ENCODE measurements around the gene PLOD1. TPM values are rescaled to one million over a fixed set of nuclear protein-coding genes. Genes with fewer than 3 reads are reported as not detected.

PLOD1 gene
- total RNA-seq, 1 experiment from 2014 or later, result 35.9 TPM

DNA sequence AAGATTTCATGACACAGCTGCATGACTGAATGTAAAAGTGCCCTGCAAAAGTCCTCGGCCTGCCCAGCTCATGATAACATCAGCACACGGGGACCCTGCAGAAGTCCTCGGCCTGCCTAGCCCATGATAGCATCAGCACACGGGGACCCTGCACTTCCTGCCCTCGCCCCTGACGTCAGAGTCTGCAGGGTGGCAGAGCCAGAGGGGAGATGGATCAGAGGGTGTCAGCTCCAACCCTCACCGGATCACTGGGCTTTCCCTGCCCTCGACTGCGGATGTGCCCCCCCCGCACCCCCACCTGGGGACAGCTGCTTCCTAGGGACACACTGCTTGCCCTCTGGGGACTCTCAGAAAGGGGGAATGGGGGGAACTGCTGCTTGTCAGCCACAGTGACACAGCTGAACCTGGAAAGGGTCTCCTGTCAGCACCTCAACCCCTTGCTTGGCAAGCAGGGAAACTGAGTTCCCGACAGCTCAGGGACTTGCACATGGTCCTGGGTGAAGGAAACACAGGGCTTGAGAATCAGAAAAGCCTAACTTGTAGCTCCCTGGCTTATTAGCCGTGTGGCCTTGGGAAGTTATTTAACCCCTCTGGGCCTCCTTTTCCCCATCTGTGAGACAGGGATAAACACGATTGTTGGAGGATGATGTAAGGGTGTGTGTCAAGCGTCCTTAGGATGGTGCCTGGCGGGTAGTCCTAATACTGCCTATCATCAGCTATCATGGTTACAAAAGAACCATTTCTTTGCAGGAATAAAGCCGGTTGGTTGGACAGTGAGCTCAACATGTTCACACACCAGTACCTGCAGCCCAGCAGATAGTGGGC is 76.4 kb downstream of the PLOD1 start:
- no peaks in the 10 kb centered on the region for H3K9me2 ChIP-seq (replicated peaks; ENCODE audit: insufficient read depth, low read length)
- H3K36me3 ChIP-seq (ENCODE audit: insufficient read depth, low read length), result peaks cover 15% of the 10 kb centered on the region
- no peak overlapping the region for H3K4me2 ChIP-seq (ENCODE audit: low read depth, low read length, poor library complexity, severe bottlenecking)
- no peaks in the 10 kb centered on the region for H3K4me1 ChIP-seq (ENCODE audit: low read length)
- H3K9me3 ChIP-seq (ENCODE audit: low read length), result no peaks in the 10 kb centered on the region
- no peak overlapping the region for H2AFZ ChIP-seq (ENCODE audit: low read length)
- no peaks in the 10 kb centered on the region for H3K27me3 ChIP-seq (ENCODE audit: low read length)
- H3K27ac ChIP-seq (ENCODE audit: low read length), result no peak overlapping the region
- H3K79me2 ChIP-seq (ENCODE audit: low read length), result no peaks in the 10 kb centered on the region
- no peak for DNase-seq
- H4K20me1 ChIP-seq (ENCODE audit: insufficient read depth, low read depth, low read length), result no peaks in the 10 kb centered on the region
- H3K4me3 ChIP-seq (ENCODE audit: low read length), result no peak overlapping the region
- H3K9ac ChIP-seq (ENCODE audit: low read length), result no peak overlapping the region

DNA sequence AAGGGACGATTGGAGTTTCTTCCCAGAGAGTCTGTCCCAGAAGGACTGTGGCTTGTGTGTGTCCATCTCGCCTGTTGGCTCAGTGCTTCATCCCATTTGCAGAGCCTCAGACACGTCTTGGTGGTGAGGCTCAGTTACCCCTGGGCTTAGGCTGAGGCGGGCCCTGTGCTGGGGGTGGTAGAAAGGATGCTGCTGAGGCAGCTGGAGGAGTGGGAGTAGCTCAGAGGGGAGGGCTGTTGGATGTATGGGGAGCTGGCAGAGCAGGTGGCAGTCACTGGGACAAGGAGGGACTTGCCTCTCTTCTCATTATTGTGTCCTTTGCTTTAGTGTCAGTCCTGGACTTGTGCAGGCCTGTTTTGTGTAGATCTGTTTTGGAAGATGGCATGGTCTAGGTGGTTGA is 77.5 kb downstream of the PLOD1 start:
- H3K27me3 ChIP-seq (ENCODE audit: low read length), result no peaks in the 10 kb centered on the region
- no peaks in the 10 kb centered on the region for H3K4me1 ChIP-seq (ENCODE audit: low read length)
- no peak overlapping the region for H3K27ac ChIP-seq (ENCODE audit: low read length)
- H3K9me2 ChIP-seq (replicated peaks; ENCODE audit: insufficient read depth, low read length), result no peaks in the 10 kb centered on the region
- H3K36me3 ChIP-seq (ENCODE audit: insufficient read depth, low read length), result peaks cover 7% of the 10 kb centered on the region; the same call in 1 of the 2 replicates
- H3K9me3 ChIP-seq (ENCODE audit: low read length), result no peaks in the 10 kb centered on the region
- no peak overlapping the region for H3K4me2 ChIP-seq (ENCODE audit: low read depth, low read length, poor library complexity, severe bottlenecking)
- no peaks in the 10 kb centered on the region for H3K79me2 ChIP-seq (ENCODE audit: low read length)
- H3K4me3 ChIP-seq (ENCODE audit: low read length), result no peak overlapping the region
- H3K9ac ChIP-seq (ENCODE audit: low read length), result no peak overlapping the region
- no peak overlapping the region for H2AFZ ChIP-seq (ENCODE audit: low read length)
- no peak for DNase-seq
- H4K20me1 ChIP-seq (ENCODE audit: insufficient read depth, low read depth, low read length), result no peaks in the 10 kb centered on the region

DNA sequence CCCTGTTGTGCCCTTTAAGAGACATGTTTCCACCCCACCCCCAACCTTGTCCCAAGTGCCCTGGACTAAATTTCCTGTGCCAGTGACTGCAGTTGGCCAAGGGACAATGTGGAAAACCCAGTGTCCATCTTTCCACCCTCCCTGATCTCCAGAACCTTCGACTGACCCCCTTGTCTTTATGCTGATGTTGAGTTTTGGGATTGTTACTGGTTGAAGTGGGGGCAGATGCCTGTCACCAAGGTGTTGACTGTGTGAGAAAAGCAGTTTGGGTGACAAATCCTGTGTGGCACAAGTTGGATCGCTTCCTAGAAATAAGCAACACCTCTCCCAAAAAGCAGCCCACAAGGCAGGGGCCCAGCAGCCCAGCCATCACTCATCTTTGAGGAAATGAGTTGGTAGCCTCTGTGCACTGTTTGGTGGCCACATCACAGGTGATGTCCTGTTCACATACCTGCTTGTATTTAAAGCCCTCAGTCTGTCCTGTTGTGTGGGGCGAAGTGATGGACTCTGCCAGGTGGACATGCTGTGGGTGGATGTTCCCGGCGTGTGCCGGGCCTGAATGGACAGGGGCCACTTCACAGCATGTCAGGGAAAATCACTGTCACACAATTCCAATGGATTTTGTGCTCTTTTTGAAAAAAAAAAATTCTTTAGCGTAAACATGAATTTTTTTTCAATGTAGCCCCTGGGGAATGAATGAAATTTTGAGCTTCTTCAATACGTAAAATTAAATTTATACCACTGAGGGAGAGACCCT is 78.2 kb downstream of the PLOD1 start:
- Histone ChIP-seq H3K9ac (ENCODE audit: low read length) (no peak overlapping the region), H3K4me1 (ENCODE audit: low read length) (no peaks in the 10 kb centered on the region), H3K9me2 (replicated peaks; ENCODE audit: insufficient read depth, low read length) (no peaks in the 10 kb centered on the region), H3K36me3 (ENCODE audit: insufficient read depth, low read length) (0 out of 2 replicates have a peak, but pooled peaks cover 5% of the 10 kb centered on the region), H3K9me3 (ENCODE audit: low read length) (no peaks in the 10 kb centered on the region), H3K79me2 (ENCODE audit: low read length) (no peaks in the 10 kb centered on the region), H3K27ac (ENCODE audit: low read length) (no peak overlapping the region), H3K4me2 (ENCODE audit: low read depth, low read length, poor library complexity, severe bottlenecking) (no peak overlapping the region), H2AFZ (ENCODE audit: low read length) (no peak overlapping the region), H4K20me1 (ENCODE audit: insufficient read depth, low read depth, low read length) (no peaks in the 10 kb centered on the region), H3K4me3 (ENCODE audit: low read length) (no peak overlapping the region), H3K27me3 (ENCODE audit: low read length) (no peaks in the 10 kb centered on the region)
- DNase-seq, result no peak

DNA sequence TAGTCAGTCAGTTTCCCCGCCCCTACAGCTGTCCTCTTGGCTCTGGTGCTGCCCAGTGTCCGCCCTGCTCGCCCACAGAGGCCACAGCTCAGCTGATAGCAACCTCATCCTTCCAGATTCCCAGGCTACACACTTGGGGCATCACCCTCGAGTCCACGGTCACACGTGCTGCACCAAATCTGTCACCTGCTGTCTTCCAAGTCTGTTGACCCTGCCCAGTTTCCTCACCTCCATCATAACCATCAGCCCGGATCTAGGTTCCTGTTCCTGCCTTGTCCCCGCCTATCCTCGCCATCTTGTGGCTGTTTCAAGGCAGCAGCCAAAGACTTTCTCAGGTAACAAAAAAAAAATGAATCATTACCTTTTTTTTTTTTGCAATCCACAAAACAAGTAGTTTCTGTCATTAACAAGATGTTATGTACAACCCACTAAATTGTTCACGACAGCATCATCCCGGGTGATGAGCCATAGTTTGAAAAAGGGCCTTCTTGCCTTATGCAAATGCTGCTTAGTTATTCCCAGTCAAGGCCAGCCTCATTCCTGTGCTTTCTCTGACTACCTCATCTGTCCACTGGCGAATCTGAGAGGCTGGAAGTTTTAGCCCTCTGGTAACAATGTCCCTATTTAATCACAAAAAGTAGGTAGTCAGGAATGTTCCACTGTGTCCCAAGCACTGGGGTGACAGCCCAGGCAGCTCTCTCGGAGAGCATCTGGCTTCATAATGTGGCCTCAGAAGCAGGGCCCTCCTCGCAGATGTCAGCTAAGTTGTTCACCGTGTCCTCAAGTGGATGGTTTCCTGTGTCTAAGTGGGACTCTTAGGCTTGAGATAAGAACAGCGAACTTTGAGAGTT is 79.8 kb downstream of the PLOD1 start:
- no peaks in the 10 kb centered on the region for H4K20me1 ChIP-seq (ENCODE audit: insufficient read depth, low read depth, low read length)
- H3K9me3 ChIP-seq (ENCODE audit: low read length), result no peaks in the 10 kb centered on the region
- 0 out of 2 replicates have a peak, but pooled peaks cover 5% of the 10 kb centered on the region for H3K36me3 ChIP-seq (ENCODE audit: insufficient read depth, low read length)
- H3K4me1 ChIP-seq (ENCODE audit: low read length), result peaks cover 4% of the 10 kb centered on the region; the same call in 1 of the 2 replicates
- no peaks in the 10 kb centered on the region for H3K9me2 ChIP-seq (replicated peaks; ENCODE audit: insufficient read depth, low read length)
- H3K79me2 ChIP-seq (ENCODE audit: low read length), result no peaks in the 10 kb centered on the region
- H2AFZ ChIP-seq (ENCODE audit: low read length), result no peak overlapping the region
- H3K27ac ChIP-seq (ENCODE audit: low read length), result no peak overlapping the region
- DNase-seq, result peak; percentile 50
- no peak overlapping the region for H3K4me3 ChIP-seq (ENCODE audit: low read length)
- H3K9ac ChIP-seq (ENCODE audit: low read length), result no peak overlapping the region
- no peaks in the 10 kb centered on the region for H3K27me3 ChIP-seq (ENCODE audit: low read length)
- no peak overlapping the region for H3K4me2 ChIP-seq (ENCODE audit: low read depth, low read length, poor library complexity, severe bottlenecking)

DNA sequence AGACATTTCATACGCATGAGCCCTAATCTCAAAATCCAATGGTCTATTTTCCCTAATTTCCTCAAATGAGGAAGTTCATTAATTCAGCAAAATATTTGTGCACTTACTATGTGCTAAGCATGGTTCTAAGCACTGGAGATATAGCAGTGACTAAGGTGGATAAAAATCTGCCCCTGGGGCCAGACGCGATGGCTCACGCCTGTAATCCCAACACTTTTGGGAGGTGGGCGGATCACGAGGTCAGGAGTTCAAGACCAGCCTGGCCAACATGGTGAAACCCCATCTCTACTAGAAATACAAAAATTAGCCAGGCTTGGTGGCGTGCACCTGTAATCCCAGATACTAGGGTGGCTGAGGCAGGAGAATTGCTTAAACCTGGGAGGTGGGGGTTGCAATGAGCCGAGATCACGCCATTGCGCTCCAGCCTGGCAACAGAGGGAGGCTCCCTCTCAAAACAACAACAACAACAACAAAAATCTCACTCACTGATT is 80.5 kb downstream of the PLOD1 start:
- no peaks in the 10 kb centered on the region for H3K9me2 ChIP-seq (replicated peaks; ENCODE audit: insufficient read depth, low read length)
- peaks cover 7% of the 10 kb centered on the region for H3K4me1 ChIP-seq (ENCODE audit: low read length)
- H3K27ac ChIP-seq (ENCODE audit: low read length), result no peak overlapping the region
- no peaks in the 10 kb centered on the region for H3K27me3 ChIP-seq (ENCODE audit: low read length)
- H3K9me3 ChIP-seq (ENCODE audit: low read length), result no peaks in the 10 kb centered on the region
- no peak overlapping the region for H2AFZ ChIP-seq (ENCODE audit: low read length)
- no peak overlapping the region for H3K4me2 ChIP-seq (ENCODE audit: low read depth, low read length, poor library complexity, severe bottlenecking)
- peaks cover 6% of the 10 kb centered on the region for H3K79me2 ChIP-seq (ENCODE audit: low read length)
- no peak overlapping the region for H3K4me3 ChIP-seq (ENCODE audit: low read length)
- 0 out of 2 replicates have a peak, but pooled peaks cover 5% of the 10 kb centered on the region for H3K36me3 ChIP-seq (ENCODE audit: insufficient read depth, low read length)
- H4K20me1 ChIP-seq (ENCODE audit: insufficient read depth, low read depth, low read length), result no peaks in the 10 kb centered on the region
- no peak overlapping the region for H3K9ac ChIP-seq (ENCODE audit: low read length)
- DNase-seq, result no peak

DNA sequence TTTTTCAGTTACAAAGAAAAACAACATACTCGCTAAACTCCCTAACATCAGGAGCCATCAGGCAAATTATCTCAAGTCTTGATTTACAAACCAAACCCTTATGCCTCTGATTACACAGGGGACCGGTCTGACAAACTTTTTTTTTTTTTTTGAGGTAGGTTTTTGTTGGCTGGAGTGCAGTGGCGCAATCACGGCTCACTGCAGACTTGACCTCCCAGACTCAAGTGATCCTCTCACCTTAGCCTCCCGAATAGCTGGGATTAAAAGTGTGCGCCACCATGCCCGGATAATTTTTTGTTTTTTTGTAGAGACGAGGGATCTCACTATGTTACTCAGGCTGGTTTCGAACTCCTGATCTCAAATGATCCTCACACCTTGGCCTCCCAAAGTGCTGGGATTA is 81.0 kb downstream of the PLOD1 start:
- Histone ChIP-seq H3K9ac (ENCODE audit: low read length) (no peak overlapping the region), H3K79me2 (ENCODE audit: low read length) (peaks cover 10% of the 10 kb centered on the region), H3K4me1 (ENCODE audit: low read length) (peaks cover 11% of the 10 kb centered on the region), H3K4me3 (ENCODE audit: low read length) (no peak overlapping the region), H2AFZ (ENCODE audit: low read length) (no peak overlapping the region), H3K9me2 (replicated peaks; ENCODE audit: insufficient read depth, low read length) (no peaks in the 10 kb centered on the region), H3K9me3 (ENCODE audit: low read length) (no peaks in the 10 kb centered on the region), H3K27me3 (ENCODE audit: low read length) (no peaks in the 10 kb centered on the region), H3K4me2 (ENCODE audit: low read depth, low read length, poor library complexity, severe bottlenecking) (no peak overlapping the region), H3K27ac (ENCODE audit: low read length) (no peak overlapping the region), H4K20me1 (ENCODE audit: insufficient read depth, low read depth, low read length) (no peaks in the 10 kb centered on the region), H3K36me3 (ENCODE audit: insufficient read depth, low read length) (0 out of 2 replicates have a peak, but pooled peaks cover under 1% of the 10 kb centered on the region)
- DNase-seq, result no peak

DNA sequence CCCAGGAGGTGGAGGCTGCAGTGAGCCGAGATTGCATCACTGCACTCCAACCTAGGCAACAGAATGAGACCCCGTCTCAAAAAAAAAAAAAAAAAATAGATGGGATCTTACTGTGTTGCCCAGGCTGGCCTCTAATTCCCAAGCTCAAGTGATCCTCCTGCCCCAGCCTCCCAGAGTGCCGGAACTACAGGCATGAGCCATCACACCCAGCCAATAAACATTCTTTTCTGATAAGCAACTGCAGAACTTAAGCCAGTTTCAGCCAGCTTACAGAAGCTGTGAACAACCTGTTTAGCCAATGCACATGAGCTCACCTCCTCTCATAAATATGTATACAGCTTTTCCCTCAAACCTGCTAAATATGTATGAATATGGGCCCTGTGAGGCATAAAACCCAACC is 81.7 kb downstream of the PLOD1 start:
- no peaks in the 10 kb centered on the region for H3K36me3 ChIP-seq (ENCODE audit: insufficient read depth, low read length)
- no peak overlapping the region for H2AFZ ChIP-seq (ENCODE audit: low read length)
- peaks cover 11% of the 10 kb centered on the region for H3K4me1 ChIP-seq (ENCODE audit: low read length)
- no peak overlapping the region for H3K27ac ChIP-seq (ENCODE audit: low read length)
- no peak overlapping the region for H3K4me2 ChIP-seq (ENCODE audit: low read depth, low read length, poor library complexity, severe bottlenecking)
- H4K20me1 ChIP-seq (ENCODE audit: insufficient read depth, low read depth, low read length), result no peaks in the 10 kb centered on the region
- peaks cover 14% of the 10 kb centered on the region for H3K79me2 ChIP-seq (ENCODE audit: low read length)
- H3K9me2 ChIP-seq (replicated peaks; ENCODE audit: insufficient read depth, low read length), result no peaks in the 10 kb centered on the region
- no peaks in the 10 kb centered on the region for H3K27me3 ChIP-seq (ENCODE audit: low read length)
- H3K4me3 ChIP-seq (ENCODE audit: low read length), result no peak overlapping the region
- no peak overlapping the region for H3K9ac ChIP-seq (ENCODE audit: low read length)
- no peaks in the 10 kb centered on the region for H3K9me3 ChIP-seq (ENCODE audit: low read length)
- DNase-seq, result no peak

Data from Karpas-422 (cell line).